GM12801 (cell line): ENCODE results near the gene CD4.

ENCODE experiments used
- TF ChIP-seq, protein P1 (sequence below): IDR thresholded peaks from one replicate; pipeline ENCODE4 v1.5.1; 2011; ENCODE audit warnings: control low read depth; ENCODE audit not compliant: insufficient read length; ENCODE audit errors: extremely low read depth

The CD4 gene

GRCh38 chr12:6777386-6777785 is 11.9 kb upstream of the CD4 start:
- TF ChIP-seq, protein P1, sequence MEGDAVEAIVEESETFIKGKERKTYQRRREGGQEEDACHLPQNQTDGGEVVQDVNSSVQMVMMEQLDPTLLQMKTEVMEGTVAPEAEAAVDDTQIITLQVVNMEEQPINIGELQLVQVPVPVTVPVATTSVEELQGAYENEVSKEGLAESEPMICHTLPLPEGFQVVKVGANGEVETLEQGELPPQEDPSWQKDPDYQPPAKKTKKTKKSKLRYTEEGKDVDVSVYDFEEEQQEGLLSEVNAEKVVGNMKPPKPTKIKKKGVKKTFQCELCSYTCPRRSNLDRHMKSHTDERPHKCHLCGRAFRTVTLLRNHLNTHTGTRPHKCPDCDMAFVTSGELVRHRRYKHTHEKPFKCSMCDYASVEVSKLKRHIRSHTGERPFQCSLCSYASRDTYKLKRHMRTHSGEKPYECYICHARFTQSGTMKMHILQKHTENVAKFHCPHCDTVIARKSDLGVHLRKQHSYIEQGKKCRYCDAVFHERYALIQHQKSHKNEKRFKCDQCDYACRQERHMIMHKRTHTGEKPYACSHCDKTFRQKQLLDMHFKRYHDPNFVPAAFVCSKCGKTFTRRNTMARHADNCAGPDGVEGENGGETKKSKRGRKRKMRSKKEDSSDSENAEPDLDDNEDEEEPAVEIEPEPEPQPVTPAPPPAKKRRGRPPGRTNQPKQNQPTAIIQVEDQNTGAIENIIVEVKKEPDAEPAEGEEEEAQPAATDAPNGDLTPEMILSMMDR: no peak

- TF ChIP-seq, protein P1: no peak
These were observed 11.1 kb upstream of the CD4 start for GRCh38 chr12:6778217-6778573.

GRCh38 chr12:6778574-6779550 is 10.5 kb upstream of the CD4 start:
- TF ChIP-seq, protein P1: peak; percentile 62

DNA sequence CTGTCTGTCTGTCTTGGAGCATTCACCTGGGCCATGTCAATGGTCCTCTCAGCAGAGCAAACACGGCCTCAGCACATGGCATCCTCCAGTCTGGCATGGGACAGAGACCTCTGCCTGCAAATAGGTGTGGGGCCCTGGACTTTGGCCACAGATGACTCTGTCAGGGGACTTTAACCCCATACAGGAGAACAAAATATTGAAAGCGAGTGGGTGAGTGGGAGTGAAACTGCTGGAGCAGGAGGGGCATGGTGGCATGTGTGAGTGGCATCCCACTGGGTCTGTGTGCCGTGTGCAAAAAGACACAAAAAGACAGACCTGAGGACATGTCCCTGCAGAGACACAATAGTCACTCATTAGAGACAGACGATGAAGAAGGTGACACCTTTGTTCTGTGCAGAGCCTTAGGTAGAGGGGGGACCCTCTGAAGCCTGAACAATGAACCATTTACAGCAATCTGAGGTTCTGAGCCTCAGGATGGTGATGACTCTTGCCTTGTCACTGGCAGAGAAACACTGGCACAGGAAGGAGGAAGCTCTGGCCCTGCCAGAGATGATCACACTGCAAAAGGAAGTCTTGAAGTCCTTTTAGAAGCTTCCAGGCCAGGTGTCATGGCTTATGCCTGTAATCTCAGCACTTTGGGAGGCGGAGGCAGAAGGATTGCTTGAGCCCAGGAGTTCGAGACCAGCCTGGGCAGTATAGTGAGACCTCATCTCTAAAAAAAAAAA is 9.5 kb upstream of the CD4 start:
- TF ChIP-seq, protein P1: no peak

GRCh38 chr12:6780573-6780972 is 8.8 kb upstream of the CD4 start:
- TF ChIP-seq, protein P1: no peak

DNA sequence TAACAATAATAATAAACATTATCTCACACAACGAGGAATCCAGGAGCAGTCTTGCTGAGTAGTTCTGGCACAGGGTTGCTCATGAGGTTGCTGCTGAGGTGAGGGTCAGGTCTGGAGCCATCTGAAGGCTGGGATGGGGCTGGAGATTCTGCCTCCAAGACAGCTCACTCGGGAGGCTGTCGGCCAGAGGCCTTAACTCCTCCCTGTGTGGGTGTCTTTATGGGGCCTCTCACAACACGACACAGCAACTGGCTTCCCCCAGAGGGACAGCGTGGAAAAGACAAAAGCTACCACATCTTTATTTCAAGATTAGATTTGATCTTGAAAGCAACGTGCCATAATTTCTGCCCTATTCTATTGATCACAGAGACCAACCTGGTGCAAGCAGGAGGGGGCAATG is 7.2 kb upstream of the CD4 start:
- TF ChIP-seq, protein P1: no peak

DNA sequence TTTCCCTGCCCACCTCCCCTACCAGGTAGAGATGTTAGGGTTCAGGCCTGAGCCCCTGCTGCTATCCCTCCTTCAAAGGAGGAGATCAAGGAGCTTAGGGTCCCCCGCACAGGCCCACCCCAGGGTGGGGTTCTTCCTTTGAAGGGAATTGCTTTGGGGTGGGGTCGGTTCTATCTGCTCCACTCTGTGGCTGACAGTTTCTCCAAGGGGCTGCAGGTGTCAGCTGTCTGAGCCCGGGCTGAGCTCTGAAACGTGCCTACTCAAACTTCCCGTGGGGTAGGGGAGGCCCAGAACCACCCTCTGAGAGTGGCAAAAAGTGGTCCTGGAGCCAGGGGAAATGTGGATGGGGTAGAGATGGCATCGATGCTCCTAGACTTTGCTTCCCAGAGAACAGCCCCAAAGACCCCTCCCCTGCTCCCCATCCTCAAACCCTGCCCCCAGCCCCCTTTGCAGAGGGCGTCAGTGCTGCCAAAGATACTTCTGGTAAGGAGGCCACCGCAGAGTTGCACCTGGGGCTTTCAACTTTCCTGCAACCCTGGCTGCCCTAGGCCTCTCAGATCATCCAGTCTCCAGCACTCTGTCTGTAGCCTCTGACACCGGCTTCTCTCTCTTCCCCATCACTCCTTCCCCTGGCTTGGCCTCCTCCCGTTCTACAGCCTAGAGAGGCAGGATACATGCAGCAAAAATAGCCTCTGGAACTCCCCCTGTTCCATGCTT is 6.3 kb upstream of the CD4 start:
- TF ChIP-seq, protein P1: no peak
